Suprapubic skin (tissue), 4 donors: ENCODE data around the gene VPS37B. TPM values are rescaled to one million over a fixed set of nuclear protein-coding genes. Genes with fewer than 3 reads are reported as not detected.

Experiments
- DNase-seq, 2 donors: peaks; one replicate each; pipeline ENCODE4 v3.0.0-alpha.2; 2019; ENCODE audit warnings: low spot score in 2 of 2
- H3K27ac ChIP-seq: fragments of 200-600 bp; sonication (generic); one replicate; pipeline ENCODE4 v1.5.1; 2019
- H3K27me3 ChIP-seq: fragments of 200-600 bp; sonication (generic); one replicate; pipeline ENCODE4 v1.5.1; 2019
- H3K36me3 ChIP-seq: fragments of 200-600 bp; sonication (generic); one replicate; pipeline ENCODE4 v1.5.1; 2019
- H3K4me1 ChIP-seq: fragments of 200-600 bp; sonication (generic); one replicate; pipeline ENCODE4 v1.5.1; 2019
- H3K4me3 ChIP-seq: fragments of 200-600 bp; sonication (generic); one replicate; pipeline ENCODE4 v1.5.1; 2019; ENCODE audit warnings: mild to moderate bottlenecking
- H3K9me3 ChIP-seq: fragments of 200-600 bp; sonication (generic); one replicate; pipeline ENCODE4 v1.5.1; 2019
- CTCF ChIP-seq, 2 donors: fragments of 200-600 bp in 1 of 2; fragments of 450-650 bp in 1 of 2; sonication (generic) in 1 of 2; IDR thresholded peaks; one replicate each; pipeline ENCODE4 v1.5.1; 2016 to 2019; ENCODE audit warnings: antibody characterized with exemption in 2 of 2, mild to moderate bottlenecking in 1 of 2, moderate library complexity in 1 of 2
- EP300 ChIP-seq: sonication (generic); formaldehyde crosslinking; IDR thresholded peaks from one replicate; pipeline ENCODE4 v1.6.1; 2017; ENCODE audit warnings: antibody characterized with exemption
- POLR2A ChIP-seq, 2 donors: fragments of 450-650 bp; IDR thresholded peaks; one replicate each; pipeline ENCODE4 v1.6.1; 2017; ENCODE audit warnings: antibody characterized with exemption in 2 of 2, mild to moderate bottlenecking in 2 of 2, moderate library complexity in 2 of 2
- POLR2AphosphoS5 ChIP-seq, 3 donors: sonication (generic); formaldehyde crosslinking; IDR thresholded peaks; one replicate each; pipeline ENCODE4 v1.6.1; 2017; ENCODE audit warnings: antibody characterized with exemption in 3 of 3
- WGBS: methylation state at CpG from one replicate; pipeline ENCODE4 v1.1.5; 2018; 5-methylcytosine and 5-hydroxymethylcytosine counted together
- total RNA-seq, 4 donors: library from RNA; depleted of rRNA; stranded (reverse); fragments of >200 nt; gene quantifications; one replicate each; pipeline ENCODE4 v1.1.0, GENCODE V29; 2016

Gene VPS37B
- total RNA-seq, 4 donors from 2014 or later = 42.0 to 67.1 (median 63.0) TPM

GRCh38 chr12:122873540-122873939 lies 22.4 kb downstream of the VPS37B start:
- Histone ChIP-seq H3K4me3 (no peak overlapping the region), H3K9me3 (no peaks in the 10 kb centered on the region), H3K27me3 (no peaks in the 10 kb centered on the region), H3K27ac (peak overlapping the region; percentile 91), H3K36me3 (peaks cover 18% of the 10 kb centered on the region), H3K4me1 (peaks cover 71% of the 10 kb centered on the region)
- no peak for TF ChIP-seq POLR2A (IDR thresholded peaks at IDR 0.05)
- no peak for TF ChIP-seq POLR2AphosphoS5 (IDR thresholded peaks at IDR 0.05)
- peak in 1 of 2 donors; percentile 59 for DNase-seq
- WGBS = 78% methylated on average over 4 of the region's 4 CpGs

GRCh38 chr12:122872815-122873361 lies 23.0 kb downstream of the VPS37B start:
- Histone ChIP-seq H3K4me3 (no peak overlapping the region), H3K27ac (peak overlapping the region; percentile 91), H3K9me3 (no peaks in the 10 kb centered on the region), H3K4me1 (peaks cover 78% of the 10 kb centered on the region), H3K27me3 (no peaks in the 10 kb centered on the region), H3K36me3 (peaks cover 24% of the 10 kb centered on the region)
- TF ChIP-seq CTCF (IDR thresholded peaks at IDR 0.05) (no peak), EP300 (no peak), POLR2AphosphoS5 (IDR thresholded peaks at IDR 0.05) (no peak), POLR2A (IDR thresholded peaks at IDR 0.05) (no peak)
- 70% methylated on average over 12 of the region's 12 CpGs for WGBS
- peak in 1 of 2 donors; percentile 63 for DNase-seq

- 9% methylated on average over 23 of the region's 23 CpGs for WGBS
- DNase-seq = peak; percentile 75 to 85
- Histone ChIP-seq H3K27me3 (no peaks in the 10 kb centered on the region), H3K9me3 (no peaks in the 10 kb centered on the region), H3K4me1 (peaks cover 85% of the 10 kb centered on the region), H3K4me3 (peak overlapping the region; percentile 44), H3K36me3 (peaks cover 30% of the 10 kb centered on the region), H3K27ac (peak overlapping the region; percentile 91)
- TF ChIP-seq POLR2A (IDR thresholded peaks at IDR 0.05) (no peak), EP300 (no peak), CTCF (IDR thresholded peaks at IDR 0.05) (no peak), POLR2AphosphoS5 (IDR thresholded peaks at IDR 0.05) (peak in 1 of 3 donors; percentile 42)
Measured at GRCh38 chr12:122871851-122872780, 23.8 kb downstream of the VPS37B start.

GRCh38 chr12:122870867-122871664 lies 24.9 kb downstream of the VPS37B start:
- peak overlapping the region; percentile 91 for H3K27ac ChIP-seq
- peaks cover 40% of the 10 kb centered on the region for H3K36me3 ChIP-seq
- no peaks in the 10 kb centered on the region for H3K9me3 ChIP-seq
- WGBS = 17% methylated on average over 14 of the region's 15 CpGs
- peaks cover 84% of the 10 kb centered on the region for H3K4me1 ChIP-seq
- H3K4me3 ChIP-seq = peak overlapping the region; percentile 44
- TF ChIP-seq POLR2AphosphoS5 (IDR thresholded peaks at IDR 0.05) (peak in 2 of 3 donors; percentile 4 to 12), EP300 (no peak)
- no peaks in the 10 kb centered on the region for H3K27me3 ChIP-seq
- peak in 1 of 2 donors; percentile 79 for DNase-seq

GRCh38 chr12:122870163-122870842 lies 25.6 kb downstream of the VPS37B start:
- Histone ChIP-seq H3K4me1 (peaks cover 78% of the 10 kb centered on the region), H3K36me3 (peaks cover 47% of the 10 kb centered on the region), H3K4me3 (no peak overlapping the region), H3K27me3 (no peaks in the 10 kb centered on the region), H3K9me3 (no peaks in the 10 kb centered on the region), H3K27ac (peak overlapping the region; percentile 91)
- WGBS = 94% methylated on average over 11 of the region's 11 CpGs
- DNase-seq = peak in 1 of 2 donors; percentile 56
- no peak for TF ChIP-seq POLR2AphosphoS5 (IDR thresholded peaks at IDR 0.05)
